SK-N-SH treated with all-trans-retinoic acid at 6 μM for 48 hours (cell line): ENCODE data around the gene RNGTT.

Experiments
- ATAC-seq: fragments of 200-7000 bp; cut with Tn5 transposase; 3 replicates; pipeline ENCODE4 v1.9.1; 2020; ENCODE audit warnings: mild to moderate bottlenecking, moderate library complexity
- BACH2 ChIP-seq: fragments of 250-450 bp; sonication (Bioruptor Pico); IDR thresholded peaks from 2 replicates; pipeline ENCODE4 v1.9.0; 2021; ENCODE audit warnings: mild to moderate bottlenecking, borderline replicate concordance
- CSDC2 ChIP-seq: fragments of 250-450 bp; sonication (Bioruptor Pico); IDR thresholded peaks from 2 replicates; pipeline ENCODE4 v1.5.0; 2020; ENCODE audit warnings: mild to moderate bottlenecking, moderate library complexity
- ESRRG ChIP-seq: fragments of 250-450 bp; sonication (Bioruptor Pico); IDR thresholded peaks from 2 replicates; pipeline ENCODE4 v1.6.1; 2021; ENCODE audit warnings: mild to moderate bottlenecking
- GLIS3 ChIP-seq: fragments of 250-450 bp; sonication (Bioruptor Pico); IDR thresholded peaks from 2 replicates; pipeline ENCODE4 v1.5.0; 2020; ENCODE audit warnings: mild to moderate bottlenecking, moderate library complexity
- ISL1 ChIP-seq: fragments of 250-450 bp; sonication (Bioruptor Pico); IDR thresholded peaks from 2 replicates; pipeline ENCODE4 v2.1.2; 2022; ENCODE audit warnings: mild to moderate bottlenecking, moderate library complexity
- OSR1 ChIP-seq: fragments of 250-450 bp; sonication (Bioruptor Pico); IDR thresholded peaks from 2 replicates; pipeline ENCODE4 v1.8.0; 2022; ENCODE audit warnings: moderate library complexity, mild to moderate bottlenecking, inconsistent platforms
- PPARA ChIP-seq: fragments of 250-450 bp; sonication (Bioruptor Pico); IDR thresholded peaks from 2 replicates; pipeline ENCODE4 v1.5.0; 2020; ENCODE audit warnings: mild to moderate bottlenecking, borderline replicate concordance
- RARB ChIP-seq: fragments of 250-450 bp; sonication (Bioruptor Pico); IDR thresholded peaks from 2 replicates; pipeline ENCODE4 v1.8.0; 2021; ENCODE audit warnings: mild to moderate bottlenecking, moderate library complexity
- SNAI2 ChIP-seq: fragments of 250-450 bp; sonication (Bioruptor Pico); IDR thresholded peaks from 2 replicates; pipeline ENCODE4 v1.5.0; 2020; ENCODE audit warnings: mild to moderate bottlenecking, moderate library complexity
- TCF4 ChIP-seq: fragments of 250-450 bp; sonication (Bioruptor Pico); IDR thresholded peaks from 2 replicates; pipeline ENCODE4 v1.8.0; 2021; ENCODE audit warnings: mild to moderate bottlenecking, moderate library complexity, borderline replicate concordance
- TOX ChIP-seq: fragments of 250-450 bp; sonication (Bioruptor Pico); IDR thresholded peaks from 2 replicates; pipeline ENCODE4 v1.8.0; 2021; ENCODE audit warnings: mild to moderate bottlenecking, moderate library complexity, borderline replicate concordance
- ZC3H10 ChIP-seq: fragments of 250-450 bp; sonication (Bioruptor Pico); IDR thresholded peaks from 2 replicates; pipeline ENCODE4 v1.5.1; 2021; ENCODE audit warnings: mild to moderate bottlenecking, moderate library complexity
- ZFP3 ChIP-seq: fragments of 250-450 bp; sonication (Bioruptor Pico); IDR thresholded peaks from 2 replicates; pipeline ENCODE4 v1.5.0; 2020; ENCODE audit warnings: mild to moderate bottlenecking, moderate library complexity
- ZFP30 ChIP-seq: fragments of 450-650 bp; formaldehyde crosslinking; IDR thresholded peaks from 2 replicates; pipeline ENCODE4 v1.5.0; 2022; ENCODE audit warnings: mild to moderate bottlenecking, moderate library complexity
- ZNF565 ChIP-seq: fragments of 450-650 bp; formaldehyde crosslinking; conservative IDR thresholded peaks from 2 replicates; pipeline ENCODE4 v1.5.0; 2020; ENCODE audit warnings: low read depth, mild to moderate bottlenecking, moderate library complexity
- ZNF8 ChIP-seq: fragments of 450-650 bp; formaldehyde crosslinking; IDR thresholded peaks from 2 replicates; pipeline ENCODE4 v1.5.0; 2020; ENCODE audit warnings: mild to moderate bottlenecking, moderate library complexity
- TF ChIP-seq, protein P1 (sequence below): fragments of 250-450 bp; sonication (Bioruptor Pico); IDR thresholded peaks from 2 replicates; pipeline ENCODE4 v1.5.1; 2021; ENCODE audit warnings: mild to moderate bottlenecking, moderate library complexity
- TF ChIP-seq, protein P2 (sequence below): fragments of 250-450 bp; sonication (Bioruptor Pico); IDR thresholded peaks from 2 replicates; pipeline ENCODE4 v1.5.1; 2020; ENCODE audit warnings: low read depth, mild to moderate bottlenecking, moderate library complexity
- TF ChIP-seq, protein P3 (sequence below): fragments of 250-450 bp; sonication (Bioruptor Pico); IDR thresholded peaks from 2 replicates; pipeline ENCODE4 v1.8.0; 2020; ENCODE audit warnings: mild to moderate bottlenecking, moderate library complexity, borderline replicate concordance
- TF ChIP-seq, protein P4 (sequence below): fragments of 250-450 bp; sonication (Bioruptor Pico); IDR thresholded peaks from 2 replicates; pipeline ENCODE4 v1.8.0; 2021; ENCODE audit warnings: low read depth, mild to moderate bottlenecking, moderate library complexity, borderline replicate concordance
- TF ChIP-seq, protein P5 (sequence below): fragments of 250-450 bp; sonication (Bioruptor Pico); IDR thresholded peaks from 2 replicates; pipeline ENCODE4 v1.5.0; 2020; ENCODE audit warnings: mild to moderate bottlenecking, moderate library complexity

The RNGTT gene

DNA sequence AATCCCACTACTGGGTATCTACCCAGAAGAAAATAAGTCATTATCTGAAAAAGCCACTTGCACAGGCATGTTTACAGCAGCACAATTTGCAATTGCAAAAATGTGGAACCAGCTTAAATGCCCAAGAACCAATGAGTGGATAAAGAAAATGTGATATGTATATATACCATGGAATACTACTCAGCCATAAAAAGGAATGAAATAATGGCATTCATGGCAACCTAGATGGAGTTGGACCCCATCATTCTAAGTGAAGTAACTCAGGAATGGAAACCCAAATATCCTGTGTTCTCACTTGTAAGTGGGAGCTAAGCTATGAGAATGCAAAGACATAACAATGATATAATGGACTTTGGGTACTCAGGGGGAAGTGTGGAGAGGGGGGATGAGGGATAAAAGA lies 4.6 kb downstream of the RNGTT start:
- TF ChIP-seq TCF4 (no peak), ZC3H10 (CRISPR knock-in tag) (no peak), ZFP3 (no peak), BACH2 (CRISPR knock-in tag) (no peak), ESRRG (CRISPR knock-in tag) (no peak), SNAI2 (CRISPR knock-in tag) (no peak), TOX (CRISPR knock-in tag) (no peak), RARB (CRISPR knock-in tag) (no peak), ISL1 (CRISPR knock-in tag) (no peak), OSR1 (no peak), ZNF8 (CRISPR knock-in tag) (no peak)
- TF ChIP-seq, protein P1, sequence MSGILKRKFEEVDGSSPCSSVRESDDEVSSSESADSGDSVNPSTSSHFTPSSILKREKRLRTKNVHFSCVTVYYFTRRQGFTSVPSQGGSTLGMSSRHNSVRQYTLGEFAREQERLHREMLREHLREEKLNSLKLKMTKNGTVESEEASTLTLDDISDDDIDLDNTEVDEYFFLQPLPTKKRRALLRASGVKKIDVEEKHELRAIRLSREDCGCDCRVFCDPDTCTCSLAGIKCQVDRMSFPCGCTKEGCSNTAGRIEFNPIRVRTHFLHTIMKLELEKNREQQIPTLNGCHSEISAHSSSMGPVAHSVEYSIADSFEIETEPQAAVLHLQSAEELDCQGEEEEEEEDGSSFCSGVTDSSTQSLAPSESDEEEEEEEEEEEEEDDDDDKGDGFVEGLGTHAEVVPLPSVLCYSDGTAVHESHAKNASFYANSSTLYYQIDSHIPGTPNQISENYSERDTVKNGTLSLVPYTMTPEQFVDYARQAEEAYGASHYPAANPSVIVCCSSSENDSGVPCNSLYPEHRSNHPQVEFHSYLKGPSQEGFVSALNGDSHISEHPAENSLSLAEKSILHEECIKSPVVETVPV (CRISPR knock-in tag), result no peak
- TF ChIP-seq, protein P2, sequence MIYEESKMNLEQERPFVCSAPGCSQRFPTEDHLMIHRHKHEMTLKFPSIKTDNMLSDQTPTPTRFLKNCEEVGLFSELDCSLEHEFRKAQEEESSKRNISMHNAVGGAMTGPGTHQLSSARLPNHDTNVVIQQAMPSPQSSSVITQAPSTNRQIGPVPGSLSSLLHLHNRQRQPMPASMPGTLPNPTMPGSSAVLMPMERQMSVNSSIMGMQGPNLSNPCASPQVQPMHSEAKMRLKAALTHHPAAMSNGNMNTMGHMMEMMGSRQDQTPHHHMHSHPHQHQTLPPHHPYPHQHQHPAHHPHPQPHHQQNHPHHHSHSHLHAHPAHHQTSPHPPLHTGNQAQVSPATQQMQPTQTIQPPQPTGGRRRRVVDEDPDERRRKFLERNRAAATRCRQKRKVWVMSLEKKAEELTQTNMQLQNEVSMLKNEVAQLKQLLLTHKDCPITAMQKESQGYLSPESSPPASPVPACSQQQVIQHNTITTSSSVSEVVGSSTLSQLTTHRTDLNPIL (CRISPR knock-in tag), result no peak
- TF ChIP-seq, protein P3, sequence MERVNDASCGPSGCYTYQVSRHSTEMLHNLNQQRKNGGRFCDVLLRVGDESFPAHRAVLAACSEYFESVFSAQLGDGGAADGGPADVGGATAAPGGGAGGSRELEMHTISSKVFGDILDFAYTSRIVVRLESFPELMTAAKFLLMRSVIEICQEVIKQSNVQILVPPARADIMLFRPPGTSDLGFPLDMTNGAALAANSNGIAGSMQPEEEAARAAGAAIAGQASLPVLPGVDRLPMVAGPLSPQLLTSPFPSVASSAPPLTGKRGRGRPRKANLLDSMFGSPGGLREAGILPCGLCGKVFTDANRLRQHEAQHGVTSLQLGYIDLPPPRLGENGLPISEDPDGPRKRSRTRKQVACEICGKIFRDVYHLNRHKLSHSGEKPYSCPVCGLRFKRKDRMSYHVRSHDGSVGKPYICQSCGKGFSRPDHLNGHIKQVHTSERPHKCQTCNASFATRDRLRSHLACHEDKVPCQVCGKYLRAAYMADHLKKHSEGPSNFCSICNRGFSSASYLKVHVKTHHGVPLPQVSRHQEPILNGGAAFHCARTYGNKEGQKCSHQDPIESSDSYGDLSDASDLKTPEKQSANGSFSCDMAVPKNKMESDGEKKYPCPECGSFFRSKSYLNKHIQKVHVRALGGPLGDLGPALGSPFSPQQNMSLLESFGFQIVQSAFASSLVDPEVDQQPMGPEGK (CRISPR knock-in tag), result no peak
- TF ChIP-seq, all 23 proteins: peak for 0
- no peak for ATAC-seq

DNA sequence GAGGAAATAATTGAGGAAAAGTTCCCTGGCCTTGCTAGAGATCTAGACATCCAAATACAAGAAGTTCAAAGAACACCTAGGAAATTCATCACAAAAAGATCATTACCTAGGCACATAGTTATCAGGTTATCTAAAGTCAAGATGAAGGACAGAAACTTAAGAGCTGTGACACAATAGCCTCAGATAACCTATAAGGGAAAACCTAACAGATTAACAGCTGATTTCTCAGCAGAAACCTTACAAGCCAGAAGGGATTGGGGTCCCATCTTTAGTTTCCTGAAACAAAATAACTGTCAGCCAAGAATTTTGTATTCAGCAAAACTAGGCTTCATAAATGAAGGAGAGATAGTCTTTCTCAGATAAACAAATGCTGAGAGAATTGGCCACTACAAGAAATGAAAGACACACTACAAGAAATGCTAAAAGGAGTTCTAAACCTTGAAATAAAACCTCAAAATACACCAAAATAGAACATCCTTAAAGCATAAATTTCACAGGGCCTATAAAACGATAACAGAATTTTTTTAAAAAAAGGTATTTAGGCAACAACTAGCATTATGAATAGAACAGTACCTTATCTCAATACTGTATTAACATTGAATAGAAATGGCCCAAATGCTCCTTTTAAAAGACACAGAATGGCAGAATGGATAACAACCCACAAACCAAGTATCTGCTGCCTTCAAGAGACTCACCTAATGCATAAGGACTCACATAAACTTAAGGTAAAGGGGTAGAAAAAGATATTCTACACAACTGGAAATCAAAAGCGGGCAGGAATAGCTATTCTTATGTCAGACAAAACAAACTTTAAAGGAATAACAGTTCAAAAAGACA lies 9.7 kb downstream of the RNGTT start:
- ATAC-seq, result no peak
- TF ChIP-seq ZFP30, result no peak
- TF ChIP-seq ESRRG (CRISPR knock-in tag), result no peak
- no peak for TF ChIP-seq GLIS3 (CRISPR knock-in tag)
- TF ChIP-seq PPARA (CRISPR knock-in tag), result no peak
- TF ChIP-seq CSDC2, result no peak
- no peak for TF ChIP-seq TCF4
- TF ChIP-seq, protein P4, sequence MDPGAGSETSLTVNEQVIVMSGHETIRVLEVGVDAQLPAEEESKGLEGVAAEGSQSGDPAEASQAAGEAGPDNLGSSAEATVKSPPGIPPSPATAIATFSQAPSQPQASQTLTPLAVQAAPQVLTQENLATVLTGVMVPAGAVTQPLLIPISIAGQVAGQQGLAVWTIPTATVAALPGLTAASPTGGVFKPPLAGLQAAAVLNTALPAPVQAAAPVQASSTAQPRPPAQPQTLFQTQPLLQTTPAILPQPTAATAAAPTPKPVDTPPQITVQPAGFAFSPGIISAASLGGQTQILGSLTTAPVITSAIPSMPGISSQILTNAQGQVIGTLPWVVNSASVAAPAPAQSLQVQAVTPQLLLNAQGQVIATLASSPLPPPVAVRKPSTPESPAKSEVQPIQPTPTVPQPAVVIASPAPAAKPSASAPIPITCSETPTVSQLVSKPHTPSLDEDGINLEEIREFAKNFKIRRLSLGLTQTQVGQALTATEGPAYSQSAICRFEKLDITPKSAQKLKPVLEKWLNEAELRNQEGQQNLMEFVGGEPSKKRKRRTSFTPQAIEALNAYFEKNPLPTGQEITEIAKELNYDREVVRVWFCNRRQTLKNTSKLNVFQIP (CRISPR knock-in tag), result no peak
- TF ChIP-seq, protein P3 (CRISPR knock-in tag), result no peak

DNA sequence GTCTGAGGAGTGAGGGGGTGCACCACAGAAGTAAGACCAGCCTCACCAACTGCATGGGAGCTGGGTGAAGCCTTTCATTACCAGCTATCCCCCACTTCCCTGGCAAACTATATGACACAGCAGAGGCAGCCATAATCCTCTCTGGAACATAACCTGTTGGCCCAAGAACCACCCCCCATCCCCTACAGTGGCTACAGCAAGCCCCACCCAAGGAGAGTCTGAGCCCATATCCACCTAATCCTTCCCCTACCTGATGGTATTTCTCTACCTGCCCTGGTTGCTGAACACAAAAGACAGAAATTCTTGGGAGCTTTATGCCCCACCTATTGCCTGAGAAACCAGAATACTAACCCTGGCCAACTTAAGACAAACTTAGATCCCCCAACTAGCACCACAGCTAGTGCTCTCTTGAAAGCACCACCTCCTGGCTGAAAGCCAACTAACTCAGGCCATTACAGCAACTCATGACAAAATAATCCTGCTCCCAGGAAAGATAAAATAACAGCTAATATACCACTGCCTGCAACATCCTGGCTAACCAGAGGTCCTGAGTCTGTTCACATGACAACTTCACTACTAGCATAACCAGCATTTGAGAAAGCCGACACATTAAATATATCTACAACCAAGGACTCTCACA lies 11.2 kb downstream of the RNGTT start:
- TF ChIP-seq GLIS3 (CRISPR knock-in tag) (no peak), ZC3H10 (CRISPR knock-in tag) (no peak), TCF4 (no peak), SNAI2 (CRISPR knock-in tag) (no peak), ESRRG (CRISPR knock-in tag) (no peak), ZNF565 (no peak), OSR1 (no peak), PPARA (CRISPR knock-in tag) (no peak), ZNF8 (CRISPR knock-in tag) (no peak)
- TF ChIP-seq, protein P5, sequence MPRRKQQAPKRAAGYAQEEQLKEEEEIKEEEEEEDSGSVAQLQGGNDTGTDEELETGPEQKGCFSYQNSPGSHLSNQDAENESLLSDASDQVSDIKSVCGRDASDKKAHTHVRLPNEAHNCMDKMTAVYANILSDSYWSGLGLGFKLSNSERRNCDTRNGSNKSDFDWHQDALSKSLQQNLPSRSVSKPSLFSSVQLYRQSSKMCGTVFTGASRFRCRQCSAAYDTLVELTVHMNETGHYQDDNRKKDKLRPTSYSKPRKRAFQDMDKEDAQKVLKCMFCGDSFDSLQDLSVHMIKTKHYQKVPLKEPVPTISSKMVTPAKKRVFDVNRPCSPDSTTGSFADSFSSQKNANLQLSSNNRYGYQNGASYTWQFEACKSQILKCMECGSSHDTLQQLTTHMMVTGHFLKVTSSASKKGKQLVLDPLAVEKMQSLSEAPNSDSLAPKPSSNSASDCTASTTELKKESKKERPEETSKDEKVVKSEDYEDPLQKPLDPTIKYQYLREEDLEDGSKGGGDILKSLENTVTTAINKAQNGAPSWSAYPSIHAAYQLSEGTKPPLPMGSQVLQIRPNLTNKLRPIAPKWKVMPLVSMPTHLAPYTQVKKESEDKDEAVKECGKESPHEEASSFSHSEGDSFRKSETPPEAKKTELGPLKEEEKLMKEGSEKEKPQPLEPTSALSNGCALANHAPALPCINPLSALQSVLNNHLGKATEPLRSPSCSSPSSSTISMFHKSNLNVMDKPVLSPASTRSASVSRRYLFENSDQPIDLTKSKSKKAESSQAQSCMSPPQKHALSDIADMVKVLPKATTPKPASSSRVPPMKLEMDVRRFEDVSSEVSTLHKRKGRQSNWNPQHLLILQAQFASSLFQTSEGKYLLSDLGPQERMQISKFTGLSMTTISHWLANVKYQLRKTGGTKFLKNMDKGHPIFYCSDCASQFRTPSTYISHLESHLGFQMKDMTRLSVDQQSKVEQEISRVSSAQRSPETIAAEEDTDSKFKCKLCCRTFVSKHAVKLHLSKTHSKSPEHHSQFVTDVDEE (CRISPR knock-in tag), result no peak
- TF ChIP-seq, protein P2 (CRISPR knock-in tag), result no peak
- TF ChIP-seq, protein P4 (CRISPR knock-in tag), result no peak
- ATAC-seq, result no peak
